IMR-90 (cell line): ENCODE measurements around the gene EXOC3L4. TPM values are rescaled to one million over a fixed set of nuclear protein-coding genes. Genes with fewer than 3 reads are reported as not detected.

Experiments
- BHLHE40 ChIP-seq: fragments of 150-350 bp; IDR thresholded peaks from 2 replicates; pipeline ENCODE4 v1.6.1; 2016; ENCODE audit warnings: mild to moderate bottlenecking, low read depth, low read length
- FOS ChIP-seq: fragments of 150-350 bp; IDR thresholded peaks from 2 replicates; pipeline ENCODE4 v1.6.1; 2016; ENCODE audit warnings: low read depth, low read length
- RCOR1 ChIP-seq: IDR thresholded peaks from 2 replicates; pipeline ENCODE4 v1.6.1; 2012; ENCODE audit warnings: mild to moderate bottlenecking, low read length, improper control_type of control experiment; ENCODE audit not compliant: insufficient replicate concordance
- RFX5 ChIP-seq: IDR thresholded peaks from 2 replicates; pipeline ENCODE4 v1.8.0; 2012; ENCODE audit warnings: low read depth, mild to moderate bottlenecking, low read length, moderate library complexity
- polyA plus RNA-seq, 3 experiments: library from polyadenylated mRNA; depleted of rRNA; stranded (reverse); fragments of >200 nt; gene quantifications; 2 replicates each; pipeline ENCODE4 v1.2.3, GENCODE V29; 2012; ENCODE audit warnings: low replicate concordance in 1 of 3
- total RNA-seq: library from RNA; depleted of rRNA; stranded (reverse); fragments of >200 nt; gene quantifications from 2 replicates; pipeline ENCODE4 v1.2.3, GENCODE V29; 2012

EXOC3L4 gene
- total and polyA plus RNA-seq, 2 of the 4 experiments (the other 2 are of a cell fraction), result not detected

DNA sequence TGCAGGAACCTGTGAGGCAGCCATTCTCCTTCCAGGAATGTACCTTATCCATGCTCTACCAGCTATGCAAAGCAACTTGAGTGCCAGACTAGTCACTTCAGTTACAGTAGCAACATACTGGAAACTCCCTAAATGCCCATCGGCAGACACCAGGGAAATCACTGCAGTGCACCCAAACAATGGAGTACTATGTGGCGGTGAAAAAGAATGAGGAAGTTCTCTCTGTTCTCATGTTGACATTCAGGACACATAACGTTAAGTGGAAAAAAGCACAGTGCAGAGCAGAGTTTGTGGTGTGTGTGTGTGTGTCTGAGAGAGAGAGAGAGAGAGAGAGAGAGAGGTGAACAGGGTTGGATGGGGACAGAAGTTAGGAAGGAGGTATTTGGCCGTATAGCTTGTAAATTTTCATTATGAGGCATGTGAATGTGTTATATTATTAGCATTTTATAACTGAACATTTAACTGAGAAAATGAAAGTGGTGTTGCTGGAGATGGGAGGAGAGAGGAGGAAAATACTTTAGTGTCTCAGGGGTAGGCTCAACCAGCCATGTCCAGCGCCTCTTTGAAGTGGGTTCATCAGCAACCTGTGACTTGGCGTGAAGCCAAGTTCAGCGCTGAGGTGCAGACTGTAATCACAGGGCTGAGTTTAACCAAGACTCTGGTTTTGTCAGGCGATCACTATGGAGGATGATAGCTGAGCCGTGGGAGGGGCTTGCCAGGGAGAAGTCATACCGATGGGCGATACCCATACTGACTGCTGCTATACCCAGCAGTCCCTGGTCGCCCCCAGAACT is 46.0 kb downstream of the EXOC3L4 start (continued):
- no peak for TF ChIP-seq RCOR1
- TF ChIP-seq BHLHE40, result no peak
- TF ChIP-seq RFX5, result no peak
- no peak for TF ChIP-seq FOS
